Right atrium auricular region (tissue), 2 donors: Measurements from ENCODE around the gene ACOT13. TPM values are rescaled to one million over a fixed set of nuclear protein-coding genes. Genes with fewer than 3 reads are reported as not detected.
"Not testable (repeated sequence)": the region's sequence is repeated elsewhere in the genome, so short reads cannot be mapped to it uniquely, and the experiment has no call there.

Experiments used
- DNase-seq: peaks from one replicate; pipeline ENCODE4 v3.0.0-alpha.2; 2019; ENCODE audit warnings: low spot score
- H3K27ac ChIP-seq, 2 donors: fragments of 200-600 bp; sonication (generic); 1 replicate in 1 of 2; 2 replicates in 1 of 2; pipeline ENCODE4 v1.5.1; 2016 to 2019
- H3K27me3 ChIP-seq, 2 donors: fragments of 200-600 bp; sonication (generic); one replicate each; pipeline versions ENCODE4 v1.5.1 to v1.6.0; 2017 to 2019
- H3K36me3 ChIP-seq: fragments of 200-600 bp; sonication (generic); one replicate; pipeline ENCODE4 v1.5.1; 2016
- H3K4me1 ChIP-seq, 2 donors: fragments of 200-600 bp; sonication (generic); one replicate each; pipeline versions ENCODE4 v1.5.1 to v1.6.0; 2017 to 2019
- H3K4me3 ChIP-seq, 2 donors: fragments of 200-600 bp; sonication (generic); 1 replicate in 1 of 2; 2 replicates in 1 of 2; pipeline ENCODE4 v1.5.1; 2017 to 2019; ENCODE audit warnings: mild to moderate bottlenecking in 1 of 2, moderate library complexity in 1 of 2
- H3K9me3 ChIP-seq, 2 donors: fragments of 200-600 bp; sonication (generic); one replicate each; pipeline ENCODE4 v1.5.1; 2019
- CTCF ChIP-seq, 2 donors: fragments of 200-600 bp; sonication (generic); IDR thresholded peaks; one replicate each; pipeline ENCODE4 v1.5.1; 2019; ENCODE audit warnings: antibody characterized with exemption in 2 of 2
- total RNA-seq, 2 donors: library from RNA; depleted of rRNA; stranded (reverse); fragments of >200 nt; gene quantifications; one replicate each; pipeline ENCODE4 v1.1.0, GENCODE V29; 2016

ACOT13 gene
- total RNA-seq, 2 donors from 2014 or later: 12.0 to 19.9 TPM

GRCh38 chr6:24720131-24720603 lies 53.3 kb downstream of the ACOT13 start:
- DNase-seq: no peak
- Histone ChIP-seq H3K27ac (peak overlapping the region; percentile 100), H3K4me3 (peak overlapping the region; percentile 93 to 99), H3K4me1 (peaks cover 0 to 42% of the 10 kb centered on the region in 2 donors), H3K9me3 (no peaks in the 10 kb centered on the region), H3K36me3 (peaks cover 10% of the 10 kb centered on the region), H3K27me3 (no peaks in the 10 kb centered on the region)
- TF ChIP-seq CTCF (IDR thresholded peaks at IDR 0.05): peak in 1 of 2 donors; percentile 10

DNA sequence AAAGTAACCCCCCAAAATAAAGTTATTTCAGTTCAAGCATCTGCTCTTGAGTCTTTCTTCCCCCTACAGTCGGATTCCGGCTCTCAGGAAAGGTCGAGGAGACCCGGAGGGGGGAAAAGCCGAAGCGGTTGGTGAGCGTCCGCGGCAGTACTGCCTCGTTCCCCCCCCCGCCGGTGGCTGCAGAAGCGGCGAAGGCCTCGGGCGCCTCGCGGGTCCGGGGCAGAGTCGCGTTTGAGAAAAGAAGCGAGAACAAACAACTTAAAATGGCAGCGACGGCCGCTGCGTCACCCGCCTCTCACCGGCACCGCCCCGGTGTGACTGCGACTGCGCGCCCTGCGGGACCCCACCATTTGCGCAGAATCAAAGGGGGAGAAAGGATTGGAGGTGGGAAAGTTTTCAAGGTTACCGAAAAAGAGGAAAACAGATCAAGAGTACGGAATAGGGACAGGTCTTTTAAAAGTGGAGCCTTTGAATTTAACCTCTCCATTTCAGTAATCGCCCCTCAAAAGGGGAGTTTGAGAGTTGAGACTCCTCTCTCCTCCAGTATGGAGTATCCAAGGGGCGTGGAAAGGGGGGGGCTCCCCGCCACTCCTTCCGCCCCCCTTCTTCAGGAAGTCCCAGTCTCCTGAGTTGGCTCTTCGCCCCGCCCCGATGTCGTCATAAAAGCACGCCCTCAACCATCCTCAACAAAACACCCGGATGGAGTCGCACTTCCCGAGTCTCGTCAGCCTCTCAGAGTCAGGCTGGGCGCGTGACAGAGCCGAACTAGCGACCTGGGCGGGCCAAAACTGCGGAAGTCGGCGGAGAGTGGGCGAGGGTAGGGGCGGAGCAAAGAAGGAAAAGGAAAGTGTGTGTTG lies 54.0 kb downstream of the ACOT13 start:
- Histone ChIP-seq H3K36me3 (peaks cover 4% of the 10 kb centered on the region), H3K4me3 (peak overlapping the region; percentile 93 to 99), H3K27ac (peak overlapping the region; percentile 100), H3K9me3 (no peaks in the 10 kb centered on the region), H3K4me1 (peaks cover 0 to 37% of the 10 kb centered on the region in 2 donors), H3K27me3 (no peaks in the 10 kb centered on the region)
- DNase-seq: peak; percentile 100
- no peak for TF ChIP-seq CTCF (IDR thresholded peaks at IDR 0.05)

DNA sequence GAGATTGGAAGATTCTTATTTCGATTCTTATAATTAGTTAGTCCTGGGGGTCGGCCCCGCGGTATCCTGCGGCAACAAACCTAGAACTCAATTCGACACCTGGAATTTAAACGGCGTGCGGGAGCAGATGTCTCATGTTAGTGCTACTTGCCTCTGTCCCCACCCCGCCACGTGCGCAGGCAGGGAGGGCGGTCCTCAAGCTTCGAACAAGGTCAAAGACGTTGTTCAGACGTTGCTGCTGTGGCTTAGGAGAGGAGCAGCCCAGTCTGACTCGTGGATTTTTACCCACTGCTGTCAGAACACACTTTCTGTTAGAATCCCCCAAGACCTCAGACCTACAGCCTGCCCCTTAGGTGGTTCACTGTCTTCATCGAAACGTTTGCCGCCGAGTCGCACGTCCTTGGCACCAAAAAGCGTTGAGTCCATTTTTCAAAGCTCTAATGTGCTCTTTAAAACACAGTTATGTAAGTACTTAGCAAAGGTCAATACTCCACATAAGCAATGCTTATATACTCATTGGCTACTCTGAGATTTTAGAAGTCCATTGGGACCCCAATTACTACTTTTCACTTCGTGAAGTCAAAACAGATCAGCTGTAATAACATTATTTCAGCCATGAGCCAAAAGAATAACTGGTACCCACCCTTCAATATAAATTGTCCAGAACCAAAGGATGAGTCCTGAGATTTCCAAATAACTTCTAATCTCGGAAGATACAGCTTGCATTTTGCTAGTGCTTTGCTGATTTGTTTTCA lies 54.8 kb downstream of the ACOT13 start:
- peak overlapping the region; percentile 100 for H3K27ac ChIP-seq
- TF ChIP-seq CTCF (IDR thresholded peaks at IDR 0.05): no peak
- no peaks in the 10 kb centered on the region for H3K9me3 ChIP-seq
- H3K36me3 ChIP-seq: no peaks in the 10 kb centered on the region
- H3K4me1 ChIP-seq: peaks cover 0 to 29% of the 10 kb centered on the region in 2 donors
- peak overlapping the region; percentile 60 to 93 for H3K4me3 ChIP-seq
- no peaks in the 10 kb centered on the region for H3K27me3 ChIP-seq
- DNase-seq: no peak

DNA sequence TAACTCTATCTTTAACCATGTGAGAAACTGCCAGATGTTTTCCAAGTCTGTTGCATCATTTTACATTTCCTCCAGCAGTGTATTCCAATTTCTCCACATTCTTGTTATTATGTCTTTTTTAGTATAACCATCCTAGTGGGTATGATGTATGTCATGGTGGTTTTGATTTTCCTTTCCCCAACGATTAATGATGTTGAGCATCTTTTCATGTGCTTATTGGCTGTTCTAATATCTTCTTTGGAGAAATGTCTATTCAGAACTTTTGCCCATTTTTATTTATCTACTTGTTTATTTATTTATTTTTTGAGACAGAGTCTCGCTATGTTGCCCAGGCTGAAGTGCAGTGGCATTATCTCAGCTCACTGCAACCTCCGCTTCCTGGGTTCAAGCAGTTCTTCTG lies 56.4 kb downstream of the ACOT13 start:
- no peaks in the 10 kb centered on the region for H3K27me3 ChIP-seq
- H3K4me1 ChIP-seq: peaks cover 0 to 12% of the 10 kb centered on the region in 2 donors
- TF ChIP-seq CTCF (IDR thresholded peaks at IDR 0.05): no peak
- H3K27ac ChIP-seq: no peak overlapping the region
- no peaks in the 10 kb centered on the region for H3K9me3 ChIP-seq
- DNase-seq: no peak
- no peak overlapping the region for H3K4me3 ChIP-seq
- H3K36me3 ChIP-seq: no peaks in the 10 kb centered on the region

DNA sequence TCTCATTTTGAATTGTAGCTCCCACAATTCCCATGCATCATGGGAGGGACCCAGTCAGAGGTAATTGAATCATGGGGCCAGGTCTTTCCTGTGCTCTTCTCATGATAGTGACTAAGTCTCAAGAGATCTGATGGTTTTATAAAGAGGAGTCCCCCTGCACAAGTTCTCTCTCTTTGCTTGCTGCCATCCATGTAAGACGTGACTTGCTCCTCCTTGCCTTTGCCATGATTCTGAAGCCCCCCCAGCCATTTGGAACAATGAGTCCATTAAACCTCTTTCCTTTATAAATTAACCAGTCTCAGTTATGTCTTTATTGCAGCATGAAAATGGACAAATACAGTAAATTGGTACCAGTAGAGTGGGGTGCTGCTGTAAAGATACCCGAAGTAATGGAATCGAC lies 63.8 kb downstream of the ACOT13 start:
- not testable (repeated sequence) for H3K36me3 ChIP-seq, H3K27ac ChIP-seq, H3K4me1 ChIP-seq, H3K9me3 ChIP-seq, H3K4me3 ChIP-seq, DNase-seq, H3K27me3 ChIP-seq

- not testable (repeated sequence) for H3K9me3 ChIP-seq, DNase-seq, H3K4me3 ChIP-seq, H3K27me3 ChIP-seq, H3K27ac ChIP-seq, H3K4me1 ChIP-seq, H3K36me3 ChIP-seq
Measured at GRCh38 chr6:24731456-24732134, 64.7 kb downstream of the ACOT13 start.
